ENCODE data around the gene TAC1. TPM values are rescaled to one million over a fixed set of nuclear protein-coding genes. Genes with fewer than 3 reads are reported as not detected.

The TAC1 gene, protein sequence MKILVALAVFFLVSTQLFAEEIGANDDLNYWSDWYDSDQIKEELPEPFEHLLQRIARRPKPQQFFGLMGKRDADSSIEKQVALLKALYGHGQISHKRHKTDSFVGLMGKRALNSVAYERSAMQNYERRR
- not detected for total RNA-seq
- long read RNA-seq: 0 reads

DNA sequence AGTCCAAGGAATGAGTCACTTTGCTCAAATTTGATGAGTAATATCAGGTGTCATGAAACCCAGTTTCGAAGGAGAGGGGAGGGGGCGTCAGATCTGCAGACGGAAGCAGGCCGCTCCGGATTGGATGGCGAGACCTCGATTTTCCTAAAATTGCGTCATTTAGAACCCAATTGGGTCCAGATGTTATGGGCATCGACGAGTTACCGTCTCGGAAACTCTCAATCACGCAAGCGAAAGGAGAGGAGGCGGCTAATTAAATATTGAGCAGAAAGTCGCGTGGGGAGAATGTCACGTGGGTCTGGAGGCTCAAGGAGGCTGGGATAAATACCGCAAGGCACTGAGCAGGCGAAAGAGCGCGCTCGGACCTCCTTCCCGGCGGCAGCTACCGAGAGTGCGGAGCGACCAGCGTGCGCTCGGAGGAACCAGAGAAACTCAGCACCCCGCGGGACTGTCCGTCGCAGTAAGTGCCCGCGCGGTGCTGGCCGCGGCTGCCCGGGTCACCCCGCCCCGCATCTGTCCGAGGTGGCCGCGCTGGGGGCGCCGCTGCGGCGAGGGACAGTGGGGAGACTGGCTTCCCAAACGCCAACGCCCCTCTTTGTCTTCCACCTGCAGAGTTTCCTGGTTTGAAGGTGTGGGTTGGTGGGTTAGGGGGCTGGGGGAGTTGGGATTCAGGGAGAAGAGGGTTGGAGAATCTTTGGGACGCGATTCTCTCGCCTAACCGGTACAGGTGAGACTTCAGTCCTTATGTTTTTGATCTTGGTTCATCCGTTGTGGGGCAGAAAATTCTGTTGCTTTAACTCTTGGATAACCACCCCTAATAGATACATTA lies at the start of gene TAC1:
TSS of gene TAC1 (plus strand) at position 351 of the 829 bp plus-strand sequence. CDS start 527 bp downstream, outside the sequence.
- Histone ChIP-seq H3K27me3 (ENCODE audit: low read depth) (peaks cover 96% of the 10 kb centered on the region), H3K27ac (replicated peaks) (no peak within 1 kb of the TSS), H3K4me1 (peaks cover 19% of the 10 kb centered on the region), H3K9me3 (replicated peaks) (no peaks in the 10 kb centered on the region), H3K4me3 (peak within 1 kb of the TSS; percentile 50), H3K36me3 (no peaks in the 10 kb centered on the region)
- intact Hi-C loops (cut with micrococcal nuclease): no loop called here
- no peak for DNase-seq
- TF ChIP-seq, protein P1, sequence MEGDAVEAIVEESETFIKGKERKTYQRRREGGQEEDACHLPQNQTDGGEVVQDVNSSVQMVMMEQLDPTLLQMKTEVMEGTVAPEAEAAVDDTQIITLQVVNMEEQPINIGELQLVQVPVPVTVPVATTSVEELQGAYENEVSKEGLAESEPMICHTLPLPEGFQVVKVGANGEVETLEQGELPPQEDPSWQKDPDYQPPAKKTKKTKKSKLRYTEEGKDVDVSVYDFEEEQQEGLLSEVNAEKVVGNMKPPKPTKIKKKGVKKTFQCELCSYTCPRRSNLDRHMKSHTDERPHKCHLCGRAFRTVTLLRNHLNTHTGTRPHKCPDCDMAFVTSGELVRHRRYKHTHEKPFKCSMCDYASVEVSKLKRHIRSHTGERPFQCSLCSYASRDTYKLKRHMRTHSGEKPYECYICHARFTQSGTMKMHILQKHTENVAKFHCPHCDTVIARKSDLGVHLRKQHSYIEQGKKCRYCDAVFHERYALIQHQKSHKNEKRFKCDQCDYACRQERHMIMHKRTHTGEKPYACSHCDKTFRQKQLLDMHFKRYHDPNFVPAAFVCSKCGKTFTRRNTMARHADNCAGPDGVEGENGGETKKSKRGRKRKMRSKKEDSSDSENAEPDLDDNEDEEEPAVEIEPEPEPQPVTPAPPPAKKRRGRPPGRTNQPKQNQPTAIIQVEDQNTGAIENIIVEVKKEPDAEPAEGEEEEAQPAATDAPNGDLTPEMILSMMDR (IDR thresholded peaks at IDR 0.05; ENCODE audit: borderline replicate concordance): no peak

DNA sequence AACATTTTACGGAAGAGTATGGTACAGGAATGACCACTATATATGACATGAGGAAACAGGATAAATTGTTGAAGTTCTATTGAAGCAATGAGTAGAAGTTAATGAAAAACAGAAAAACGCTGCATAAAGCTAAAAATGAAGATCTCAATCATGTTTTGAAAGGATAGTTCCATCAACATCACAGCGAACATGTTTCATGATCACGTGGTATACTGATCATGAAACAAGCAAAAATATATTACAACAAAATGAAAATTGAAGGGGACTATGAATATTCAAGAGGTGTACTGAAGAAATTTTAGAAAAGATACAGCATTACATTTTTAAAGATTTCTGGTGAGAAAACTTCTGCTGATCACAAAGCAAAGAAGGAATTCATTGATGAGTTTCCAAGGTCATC lies 45.9 kb upstream of the TAC1 start:
- H3K27me3 ChIP-seq (ENCODE audit: low read depth): no peaks in the 10 kb centered on the region
- TF ChIP-seq, protein P1 (IDR thresholded peaks at IDR 0.05; ENCODE audit: borderline replicate concordance): no peak
- H3K4me1 ChIP-seq: no peaks in the 10 kb centered on the region
- H3K9me3 ChIP-seq (replicated peaks): no peaks in the 10 kb centered on the region
- H3K4me3 ChIP-seq: no peak overlapping the region
- H3K36me3 ChIP-seq: no peaks in the 10 kb centered on the region
- intact Hi-C loops (cut with micrococcal nuclease): no loop called here
- H3K27ac ChIP-seq (replicated peaks): no peak overlapping the region
- DNase-seq: no peak

DNA sequence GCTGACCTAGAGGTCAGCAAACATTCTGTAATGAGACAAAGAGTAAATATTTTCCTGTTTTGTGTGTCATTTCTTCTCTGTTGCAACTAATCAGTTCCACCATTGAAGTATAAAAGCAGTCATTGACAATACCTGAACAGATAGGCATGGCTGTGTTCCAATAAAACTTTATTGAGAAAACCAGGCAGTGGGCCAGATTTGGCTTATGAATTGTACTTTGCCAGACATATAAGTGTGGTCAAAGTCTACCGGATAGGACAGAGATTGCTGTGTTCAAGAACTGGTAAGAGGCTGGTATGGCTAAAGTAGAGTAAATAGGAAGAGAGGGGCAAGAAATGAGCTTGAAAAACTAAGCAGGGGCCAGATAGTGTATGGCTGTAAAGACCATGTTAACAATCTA lies 38.3 kb upstream of the TAC1 start:
- TF ChIP-seq, protein P1 (IDR thresholded peaks at IDR 0.05; ENCODE audit: borderline replicate concordance): no peak

DNA sequence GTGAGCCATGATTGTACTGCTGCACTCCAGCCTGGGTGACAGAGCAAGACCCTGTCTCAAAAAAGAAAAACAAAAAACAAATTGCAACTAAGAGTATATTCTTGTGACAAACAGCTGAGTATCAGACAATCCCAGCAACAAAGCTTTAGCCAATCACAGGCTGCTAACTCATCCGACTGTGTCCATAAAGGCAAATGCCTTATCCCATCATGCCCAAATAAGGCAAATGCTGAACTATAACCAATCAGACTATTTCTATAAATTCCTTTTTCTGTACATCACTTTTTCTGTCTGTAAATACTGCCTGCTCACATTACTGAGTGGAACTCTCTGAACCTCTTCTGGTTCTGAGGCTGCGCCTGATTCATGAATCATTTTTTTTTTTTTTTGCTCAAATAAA lies 37.5 kb upstream of the TAC1 start:
- intact Hi-C loops (cut with micrococcal nuclease): no loop called here
- no peak overlapping the region for H3K4me3 ChIP-seq

More for the DNA sequence above, 38.3 kb upstream of the TAC1 start:
- no peak overlapping the region for H3K27ac ChIP-seq (replicated peaks)
- no peak for DNase-seq
- intact Hi-C loops (cut with micrococcal nuclease): no loop called here
- H3K4me3 ChIP-seq: no peak overlapping the region
- no peaks in the 10 kb centered on the region for H3K27me3 ChIP-seq (ENCODE audit: low read depth)
- no peaks in the 10 kb centered on the region for H3K9me3 ChIP-seq (replicated peaks)
- no peaks in the 10 kb centered on the region for H3K36me3 ChIP-seq
- H3K4me1 ChIP-seq: no peaks in the 10 kb centered on the region

DNA sequence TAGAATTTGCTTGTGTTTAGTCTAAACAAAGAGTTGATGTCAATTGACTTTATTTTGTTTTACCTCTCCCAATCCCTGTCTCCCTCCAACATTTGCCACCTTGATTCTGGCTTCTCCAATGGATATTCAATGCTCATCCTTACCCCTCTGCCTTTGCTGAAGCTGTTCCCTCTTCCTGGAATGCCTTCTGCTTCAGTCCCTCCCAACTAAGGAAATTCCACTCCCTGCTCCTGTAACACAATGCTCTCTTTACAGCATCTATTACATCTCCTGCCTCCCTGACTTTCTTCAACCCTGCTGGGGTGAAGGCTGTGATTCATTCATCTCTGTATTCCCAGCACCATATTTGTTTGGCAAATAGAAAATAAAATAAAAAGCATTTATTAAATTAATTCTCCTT lies 34.5 kb upstream of the TAC1 start:
- Histone ChIP-seq H3K27ac (replicated peaks) (no peak overlapping the region), H3K4me1 (no peaks in the 10 kb centered on the region), H3K9me3 (replicated peaks) (no peaks in the 10 kb centered on the region), H3K36me3 (no peaks in the 10 kb centered on the region), H3K4me3 (no peak overlapping the region), H3K27me3 (ENCODE audit: low read depth) (no peaks in the 10 kb centered on the region)
- intact Hi-C loops (cut with micrococcal nuclease): no loop called here
- TF ChIP-seq, protein P1 (IDR thresholded peaks at IDR 0.05; ENCODE audit: borderline replicate concordance): no peak
- DNase-seq: no peak

More for the DNA sequence above, 37.5 kb upstream of the TAC1 start:
- no peaks in the 10 kb centered on the region for H3K4me1 ChIP-seq
- TF ChIP-seq, protein P1 (IDR thresholded peaks at IDR 0.05; ENCODE audit: borderline replicate concordance): no peak
- H3K36me3 ChIP-seq: no peaks in the 10 kb centered on the region
- DNase-seq: no peak
- no peaks in the 10 kb centered on the region for H3K27me3 ChIP-seq (ENCODE audit: low read depth)
- no peaks in the 10 kb centered on the region for H3K9me3 ChIP-seq (replicated peaks)
- no peak overlapping the region for H3K27ac ChIP-seq (replicated peaks)
